ENCODE results near the gene GSTM4. TPM values are rescaled to one million over a fixed set of nuclear protein-coding genes. Genes with fewer than 3 reads are reported as not detected.

Gene GSTM4
- polyA plus RNA-seq, 1 experiment = 28.5 TPM

DNA sequence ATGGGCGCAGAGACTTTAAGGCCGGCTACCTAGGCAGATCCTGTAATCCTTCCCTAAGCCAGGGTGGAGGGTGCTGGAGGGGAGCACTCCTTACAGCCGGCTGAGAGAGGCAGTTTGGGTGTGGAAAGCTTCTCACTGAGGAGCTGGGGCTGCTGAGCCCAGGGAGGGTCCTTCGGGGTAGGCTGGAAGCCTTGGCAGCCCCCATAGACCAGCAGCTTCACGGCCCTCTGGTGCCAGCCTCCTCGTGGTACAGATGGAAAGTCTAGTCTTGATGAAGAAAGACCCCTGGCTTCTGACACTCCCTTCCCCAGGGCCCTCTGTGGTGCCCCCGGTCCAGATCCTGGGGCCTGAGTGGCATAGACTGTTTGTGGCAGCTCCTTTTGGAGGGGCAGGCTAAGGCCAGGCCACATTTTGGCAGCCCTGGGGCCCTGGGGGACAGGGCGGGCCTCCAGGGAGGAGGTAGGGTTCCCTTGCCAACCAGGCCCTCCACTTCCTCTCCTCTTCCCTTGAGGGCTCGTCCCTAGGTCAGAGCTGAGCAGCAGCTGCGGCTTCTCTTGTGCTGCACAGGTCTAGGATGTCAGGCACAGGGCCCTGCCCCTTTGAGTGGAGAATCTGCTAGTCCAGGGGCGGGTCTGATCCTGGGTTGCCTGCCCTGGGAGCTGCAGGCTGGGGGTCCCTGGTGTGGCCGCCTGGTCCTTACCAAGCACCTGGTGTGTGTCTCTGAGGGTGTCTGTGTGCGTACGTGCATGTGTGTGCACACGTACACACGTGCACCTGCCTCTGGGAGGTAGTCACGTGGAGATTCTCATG, 31.5 kb upstream of the GSTM4 start:
- TF ChIP-seq, protein P1, sequence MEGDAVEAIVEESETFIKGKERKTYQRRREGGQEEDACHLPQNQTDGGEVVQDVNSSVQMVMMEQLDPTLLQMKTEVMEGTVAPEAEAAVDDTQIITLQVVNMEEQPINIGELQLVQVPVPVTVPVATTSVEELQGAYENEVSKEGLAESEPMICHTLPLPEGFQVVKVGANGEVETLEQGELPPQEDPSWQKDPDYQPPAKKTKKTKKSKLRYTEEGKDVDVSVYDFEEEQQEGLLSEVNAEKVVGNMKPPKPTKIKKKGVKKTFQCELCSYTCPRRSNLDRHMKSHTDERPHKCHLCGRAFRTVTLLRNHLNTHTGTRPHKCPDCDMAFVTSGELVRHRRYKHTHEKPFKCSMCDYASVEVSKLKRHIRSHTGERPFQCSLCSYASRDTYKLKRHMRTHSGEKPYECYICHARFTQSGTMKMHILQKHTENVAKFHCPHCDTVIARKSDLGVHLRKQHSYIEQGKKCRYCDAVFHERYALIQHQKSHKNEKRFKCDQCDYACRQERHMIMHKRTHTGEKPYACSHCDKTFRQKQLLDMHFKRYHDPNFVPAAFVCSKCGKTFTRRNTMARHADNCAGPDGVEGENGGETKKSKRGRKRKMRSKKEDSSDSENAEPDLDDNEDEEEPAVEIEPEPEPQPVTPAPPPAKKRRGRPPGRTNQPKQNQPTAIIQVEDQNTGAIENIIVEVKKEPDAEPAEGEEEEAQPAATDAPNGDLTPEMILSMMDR (IDR thresholded peaks at IDR 0.05; ENCODE audit: insufficient read depth, low read depth, low read length) = no peak
- ChIA-PET POLR2A (no interaction called here), CTCF (interaction anchor here (0.5 to 13.3 kb wide), 8 partner anchors 14 to 360 kb away, joined by 3 to 153 read pairs (median 4); partner anchors contain the start of genes AHCYL1 and GNAI3)
- no peak for DNase-seq (ENCODE audit: low read depth)
- Histone ChIP-seq H3K4me3 (ENCODE audit: low read depth, low read length) (no peak overlapping the region), H3K36me3 (ENCODE audit: control insufficient read depth, insufficient read depth, low read length) (peaks cover 31% of the 10 kb centered on the region), H3K27me3 (ENCODE audit: control insufficient read depth, insufficient read depth, low read length) (no peaks in the 10 kb centered on the region)

DNA sequence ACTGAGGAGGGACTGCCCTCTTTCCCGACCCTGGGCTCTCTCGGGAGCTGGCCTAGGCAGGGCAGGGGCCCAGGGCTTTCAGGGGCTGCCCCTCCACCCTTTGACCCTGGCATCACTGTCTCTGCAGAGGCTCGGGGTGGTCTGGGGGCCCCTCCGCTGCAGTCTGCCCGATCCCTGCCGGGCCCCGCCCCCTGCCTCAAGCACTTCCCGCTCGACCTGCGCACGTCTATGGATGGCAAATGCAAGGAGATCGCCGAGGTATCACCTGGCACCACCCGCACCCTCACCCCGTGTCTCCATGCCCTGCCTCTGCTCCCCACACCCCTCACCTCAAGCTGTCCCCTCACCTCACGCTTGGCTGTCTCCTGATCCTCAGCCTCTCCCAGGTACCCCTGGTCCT, 30.7 kb upstream of the GSTM4 start:
- POLR2A ChIA-PET = no interaction called here
- H3K4me3 ChIP-seq (ENCODE audit: low read depth, low read length) = no peak overlapping the region
- CTCF ChIA-PET = interaction anchor here (0.9 to 13.3 kb wide), 7 partner anchors 13 to 359 kb away, joined by 3 to 153 read pairs (median 4); partner anchors contain the start of genes AHCYL1 and GNAI3
- peaks cover 38% of the 10 kb centered on the region for H3K36me3 ChIP-seq (ENCODE audit: control insufficient read depth, insufficient read depth, low read length)
- H3K27me3 ChIP-seq (ENCODE audit: control insufficient read depth, insufficient read depth, low read length) = no peaks in the 10 kb centered on the region
- TF ChIP-seq, protein P1 (IDR thresholded peaks at IDR 0.05; ENCODE audit: insufficient read depth, low read depth, low read length) = no peak
- DNase-seq (ENCODE audit: low read depth) = no peak

DNA sequence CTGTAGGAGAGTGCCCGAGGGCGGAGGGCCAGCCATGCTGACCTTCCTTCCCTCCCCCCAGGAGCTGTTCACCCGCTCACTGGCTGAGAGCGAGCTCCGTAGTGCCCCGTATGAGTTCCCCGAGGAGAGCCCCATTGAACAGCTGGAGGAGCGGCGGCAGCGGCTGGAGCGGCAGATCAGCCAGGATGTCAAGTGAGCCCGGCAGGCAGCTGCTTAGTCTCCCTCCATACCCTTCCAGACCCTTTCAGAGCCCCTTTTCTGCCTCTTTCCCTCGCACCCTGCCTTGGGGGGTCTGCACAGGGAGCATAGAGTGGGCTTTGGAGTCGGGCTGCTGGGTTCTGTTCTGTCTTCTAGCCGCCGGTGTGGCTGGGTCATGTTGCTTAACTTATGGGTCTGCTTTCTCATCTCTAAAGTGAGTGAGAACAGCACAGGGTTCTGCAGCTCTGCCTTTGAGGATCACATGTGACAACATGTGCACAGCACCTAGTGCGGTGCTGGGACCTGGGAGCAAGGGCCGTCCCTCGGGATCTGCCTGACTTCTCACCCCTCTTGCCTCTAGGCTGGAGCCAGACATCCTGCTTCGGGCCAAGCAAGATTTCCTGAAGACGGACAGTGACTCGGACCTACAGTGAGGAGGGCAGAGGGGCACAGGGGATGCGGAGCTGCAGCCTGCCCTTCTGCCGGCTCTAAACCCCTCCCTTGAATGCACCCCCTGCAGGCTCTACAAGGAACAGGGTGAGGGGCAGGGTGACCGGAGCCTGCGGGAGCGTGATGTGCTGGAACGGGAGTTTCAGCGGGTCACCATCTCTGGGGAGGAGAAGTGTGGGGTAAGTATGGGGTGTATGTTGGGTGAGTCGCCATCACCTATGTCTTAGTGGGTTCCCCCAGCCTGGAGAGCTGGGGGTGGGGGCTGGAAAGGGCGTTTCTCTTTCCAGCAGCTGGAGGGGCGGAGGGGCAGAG, 30.0 kb upstream of the GSTM4 start:
- no peaks in the 10 kb centered on the region for H3K27me3 ChIP-seq (ENCODE audit: control insufficient read depth, insufficient read depth, low read length)
- peaks cover 42% of the 10 kb centered on the region for H3K36me3 ChIP-seq (ENCODE audit: control insufficient read depth, insufficient read depth, low read length)
- no peak overlapping the region for H3K4me3 ChIP-seq (ENCODE audit: low read depth, low read length)
- ChIA-PET POLR2A (no interaction called here), CTCF (interaction anchor here (0.9 to 13.3 kb wide), 6 partner anchors 12 to 148 kb away, joined by 3 to 153 read pairs (median 4); no protein-coding TSS in a partner anchor)
- DNase-seq (ENCODE audit: low read depth) = no peak
- TF ChIP-seq, protein P1 (IDR thresholded peaks at IDR 0.05; ENCODE audit: insufficient read depth, low read depth, low read length) = no peak

DNA sequence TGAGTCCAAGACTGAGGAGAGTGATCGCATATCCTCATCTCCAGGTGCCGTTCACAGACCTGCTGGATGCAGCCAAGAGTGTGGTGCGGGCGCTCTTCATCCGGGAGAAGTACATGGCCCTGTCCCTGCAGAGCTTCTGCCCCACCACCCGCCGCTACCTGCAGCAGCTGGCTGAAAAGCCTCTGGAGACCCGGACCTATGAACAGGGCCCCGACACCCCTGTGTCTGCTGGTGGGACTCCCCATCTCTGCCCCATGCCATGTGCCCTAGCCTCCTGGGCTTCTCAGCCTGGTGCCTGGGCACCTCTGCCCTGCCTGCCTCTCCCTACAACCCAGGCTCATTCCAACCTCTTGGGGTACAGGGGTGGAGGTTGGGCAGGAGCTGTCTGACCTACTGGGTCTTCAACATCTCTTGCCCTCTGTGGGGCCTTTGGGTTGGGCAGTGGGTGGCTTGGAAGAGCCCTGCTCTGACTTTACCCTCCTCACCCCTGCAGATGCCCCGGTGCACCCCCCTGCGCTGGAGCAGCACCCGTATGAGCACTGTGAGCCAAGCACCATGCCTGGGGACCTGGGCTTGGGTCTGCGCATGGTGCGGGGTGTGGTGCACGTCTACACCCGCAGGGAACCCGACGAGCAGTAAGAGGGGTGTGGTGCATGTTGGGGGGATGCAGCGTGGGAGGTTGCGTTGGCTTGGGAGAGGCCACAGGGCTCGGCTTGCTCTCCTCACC, 29.1 kb upstream of the GSTM4 start:
- POLR2A ChIA-PET = no interaction called here
- H3K36me3 ChIP-seq (ENCODE audit: control insufficient read depth, insufficient read depth, low read length) = peaks cover 51% of the 10 kb centered on the region
- CTCF ChIA-PET = interaction anchor here (2.0 to 13.3 kb wide), 2 partner anchors 12 to 81 kb away, joined by 5 to 153 read pairs; no protein-coding TSS in a partner anchor
- TF ChIP-seq, protein P1 (IDR thresholded peaks at IDR 0.05; ENCODE audit: insufficient read depth, low read depth, low read length) = no peak
- DNase-seq (ENCODE audit: low read depth) = no peak
- H3K27me3 ChIP-seq (ENCODE audit: control insufficient read depth, insufficient read depth, low read length) = no peaks in the 10 kb centered on the region
- no peak overlapping the region for H3K4me3 ChIP-seq (ENCODE audit: low read depth, low read length)
